Measurements from ENCODE around the gene SIRT1. TPM values are rescaled to one million over a fixed set of nuclear protein-coding genes. Genes with fewer than 3 reads are reported as not detected.

Gene SIRT1
- total and polyA plus RNA-seq, 2 of the 8 experiments (the other 6 are each of a cell fraction or from before 2014, with no cell fraction given) = 22.6 to 70.9 TPM

- TF ChIP-seq SAP30 (IDR thresholded peaks at IDR 0.05; ENCODE audit: insufficient read depth, insufficient replicate concordance, low read length) = peak; percentile 79
- peak; percentile 40 for TF ChIP-seq NRF1 (IDR thresholded peaks at IDR 0.05; ENCODE audit: low read depth, low read length)
- TF ChIP-seq SIN3A (conservative IDR thresholded peaks at IDR 0.05 in 1 of 2, IDR thresholded peaks at IDR 0.05 in 1 of 2; ENCODE audit: low read depth in 1 of 2, low read length in 2 of 2) = peak in 1 of 2 experiments; percentile 34; a peak in 1 of 4 replicates
- peak; percentile 49 for TF ChIP-seq PHF8 (conservative IDR thresholded peaks at IDR 0.05; ENCODE audit: low read depth, low read length)
- no peak for TF ChIP-seq MAFK (IDR thresholded peaks at IDR 0.05; ENCODE audit: low read depth, low read length)
- TF ChIP-seq POLR2A (IDR thresholded peaks at IDR 0.05; ENCODE audit: control extremely low read depth in 1 of 2, low read depth in 2 of 2, low read length in 2 of 2) = peak in 1 of 2 experiments; percentile 37; a peak in 1 of 3 replicates
Observed at GRCh38 chr10:67884842-67885670, 600 bp downstream of the SIRT1 start (continued).

All from H1 (cell line).